SW 1271 (cell line): ENCODE measurements around the gene EMP1.

Experiments
- DNase-seq, 2 experiments: peaks; one replicate each; lab custom pipeline; 2025; lab: John Stamatoyannopoulos, UW

Gene EMP1

GRCh38 chr12:13173012-13173932 is 23.3 kb upstream of the EMP1 start:
- DNase-seq = no peak

GRCh38 chr12:13175499-13175898 is 21.0 kb upstream of the EMP1 start:
- DNase-seq = no peak

GRCh38 chr12:13176256-13176655 is 20.3 kb upstream of the EMP1 start:
- DNase-seq = no peak

- DNase-seq = no peak
Observed at GRCh38 chr12:13177373-13177772, 19.2 kb upstream of the EMP1 start.

- DNase-seq = no peak
Observed at GRCh38 chr12:13177906-13178305, 18.6 kb upstream of the EMP1 start.

- DNase-seq = no peak
Observed at GRCh38 chr12:13178568-13179210, 17.8 kb upstream of the EMP1 start.

GRCh38 chr12:13179211-13180074 is 17.1 kb upstream of the EMP1 start:
- DNase-seq = no peak

- DNase-seq = no peak
Observed at GRCh38 chr12:13181375-13182070, 15.0 kb upstream of the EMP1 start.

GRCh38 chr12:13182881-13183280 is 13.6 kb upstream of the EMP1 start:
- DNase-seq = no peak

GRCh38 chr12:13183620-13184019 is 12.9 kb upstream of the EMP1 start:
- DNase-seq = no peak

- no peak for DNase-seq
Observed at GRCh38 chr12:13186302-13186701, 10.2 kb upstream of the EMP1 start.

GRCh38 chr12:13187399-13187798 is 9.1 kb upstream of the EMP1 start:
- DNase-seq = peak; percentile 38 to 43

- no peak for DNase-seq
Observed at GRCh38 chr12:13189264-13189663, 7.3 kb upstream of the EMP1 start.

- no peak for DNase-seq
Observed at GRCh38 chr12:13190275-13190674, 6.3 kb upstream of the EMP1 start.

- no peak for DNase-seq
Observed at GRCh38 chr12:13192719-13193118, 3.8 kb upstream of the EMP1 start.

- no peak for DNase-seq
Observed at GRCh38 chr12:13193505-13194231, 2.9 kb upstream of the EMP1 start.

GRCh38 chr12:13194401-13195110 is 2.0 kb upstream of the EMP1 start:
- no peak for DNase-seq

- no peak for DNase-seq
Observed at GRCh38 chr12:13195250-13195649, 1.3 kb upstream of the EMP1 start.

- DNase-seq = peak in 1 of 2 experiments; percentile 55
Observed at GRCh38 chr12:13195785-13196129, 769 bp upstream of the EMP1 start.

- DNase-seq = peak in 1 of 2 experiments; percentile 40
Observed at GRCh38 chr12:13197032-13197431, 506 bp downstream of the EMP1 start.
